Hematopoietic multipotent progenitor cell treated with erythropoietin and hydrocortisone succinate and interleukin-3 and kit ligand, for 4 days (in vitro differentiated cells): ENCODE data around the gene FAM72A.
A peak's percentile ranks its signal among the peaks of the same experiment; 100 is the strongest.
"Not testable (repeated sequence)": the region's sequence is repeated elsewhere in the genome, so short reads cannot be mapped to it uniquely, and the experiment has no call there.

Source experiments
- DNase-seq: peaks from one replicate; pipeline ENCODE4 v3.0.0-alpha.2; 2015

The FAM72A gene

GRCh38 chr1:206202789-206203363, at the start of gene FAM72A:
TSS of gene FAM72A (minus strand) at chr1:206202839. CDS start at chr1:206202025, 814 bp downstream.
- DNase-seq, result peak; percentile 100

GRCh38 chr1:206250953-206251681, 48.5 kb upstream of the FAM72A start:
- not testable (repeated sequence) for DNase-seq

- not testable (repeated sequence) for DNase-seq
Measured at GRCh38 chr1:206246129-206246886, 43.7 kb upstream of the FAM72A start.

- DNase-seq, result not testable (repeated sequence)
Measured at GRCh38 chr1:206245479-206245878, 42.8 kb upstream of the FAM72A start.

- DNase-seq, result peak; percentile 30
Measured at GRCh38 chr1:206243335-206243734, 40.7 kb upstream of the FAM72A start.

- DNase-seq, result not testable (repeated sequence)
Measured at GRCh38 chr1:206240288-206240687, 37.6 kb upstream of the FAM72A start.

- DNase-seq, result not testable (repeated sequence)
Measured at GRCh38 chr1:206235190-206235589, 32.6 kb upstream of the FAM72A start.

- DNase-seq, result not testable (repeated sequence)
Measured at GRCh38 chr1:206234189-206234916, 31.7 kb upstream of the FAM72A start.

GRCh38 chr1:206232970-206233645, 30.5 kb upstream of the FAM72A start:
- not testable (repeated sequence) for DNase-seq

GRCh38 chr1:206231989-206232388, 29.4 kb upstream of the FAM72A start:
- peak; percentile 77 for DNase-seq

- DNase-seq, result not testable (repeated sequence)
Measured at GRCh38 chr1:206229286-206229685, 26.6 kb upstream of the FAM72A start.

- not testable (repeated sequence) for DNase-seq
Measured at GRCh38 chr1:206226886-206227285, 24.2 kb upstream of the FAM72A start.

GRCh38 chr1:206225386-206225785, 22.7 kb upstream of the FAM72A start:
- DNase-seq, result not testable (repeated sequence)

GRCh38 chr1:206224190-206224776, 21.6 kb upstream of the FAM72A start:
- not testable (repeated sequence) for DNase-seq

- not testable (repeated sequence) for DNase-seq
Measured at GRCh38 chr1:206221585-206221984, 18.9 kb upstream of the FAM72A start.

- DNase-seq, result not testable (repeated sequence)
Measured at GRCh38 chr1:206220332-206221000, 17.8 kb upstream of the FAM72A start.

- DNase-seq, result not testable (repeated sequence)
Measured at GRCh38 chr1:206219514-206220331, 17.1 kb upstream of the FAM72A start.

- DNase-seq, result not testable (repeated sequence)
Measured at GRCh38 chr1:206218765-206219164, 16.1 kb upstream of the FAM72A start.

- not testable (repeated sequence) for DNase-seq
Measured at GRCh38 chr1:206218285-206218684, 15.6 kb upstream of the FAM72A start.
